Peyer's patch (tissue), 4 donors: ENCODE data around the gene YPEL1. TPM values are rescaled to one million over a fixed set of nuclear protein-coding genes. Genes with fewer than 3 reads are reported as not detected.

Experiments used
- DNase-seq, 3 donors: peaks; one replicate each; pipeline ENCODE4 v3.0.0-alpha.2; 2017 to 2019
- H3K27ac ChIP-seq, 4 donors: fragments of 200-600 bp; sonication (generic); one replicate each; pipeline ENCODE4 v1.5.1; 2016 to 2019
- H3K27me3 ChIP-seq, 2 donors: fragments of 200-600 bp; sonication (generic); one replicate each; pipeline ENCODE4 v1.5.1; 2019
- H3K36me3 ChIP-seq, 3 donors: fragments of 200-600 bp; sonication (generic); one replicate each; pipeline ENCODE4 v1.5.1; 2016 to 2019
- H3K4me1 ChIP-seq, 4 donors: fragments of 200-600 bp; sonication (generic); one replicate each; pipeline ENCODE4 v1.5.1; 2016 to 2019
- H3K4me3 ChIP-seq, 4 donors: fragments of 200-600 bp; sonication (generic); 1 replicate in 3 of 4; 2 replicates in 1 of 4; pipeline ENCODE4 v1.5.1; 2016 to 2019; ENCODE audit warnings: mild to moderate bottlenecking in 1 of 4
- H3K9me3 ChIP-seq, 4 donors: fragments of 200-600 bp; sonication (generic); one replicate each; pipeline ENCODE4 v1.5.1; 2016 to 2019; ENCODE audit warnings: mild to moderate bottlenecking in 1 of 4
- POLR2A ChIP-seq, 2 donors: fragments of 450-650 bp; IDR thresholded peaks; one replicate each; pipeline ENCODE4 v1.5.1; 2017; ENCODE audit warnings: antibody characterized with exemption in 2 of 2, mild to moderate bottlenecking in 2 of 2, moderate library complexity in 2 of 2
- total RNA-seq, 4 donors: library from RNA; depleted of rRNA; stranded (reverse); fragments of >200 nt; gene quantifications; one replicate each; pipeline ENCODE4 v1.1.0, GENCODE V29; 2016
- TF ChIP-seq, protein P1 (sequence below), 6 experiments: fragments of 450-650 bp in 4 of 6; fragments of 200-600 bp in 2 of 6; sonication (generic) in 1 of 6; IDR thresholded peaks; one replicate each; pipeline ENCODE4 v1.5.1; 2017 to 2019; ENCODE audit warnings: antibody characterized with exemption in 6 of 6, mild to moderate bottlenecking in 3 of 6, moderate library complexity in 1 of 6

YPEL1 gene
- total RNA-seq, 4 donors from 2014 or later: 3.3 to 4.8 (median 3.4) TPM

- no peaks in the 10 kb centered on the region for H3K9me3 ChIP-seq
- H3K4me1 ChIP-seq: no peaks in the 10 kb centered on the region
- no peak overlapping the region for H3K4me3 ChIP-seq
- H3K36me3 ChIP-seq: no peaks in the 10 kb centered on the region
- no peaks in the 10 kb centered on the region for H3K27me3 ChIP-seq
- no peak overlapping the region for H3K27ac ChIP-seq
- TF ChIP-seq POLR2A (IDR thresholded peaks at IDR 0.05): no peak
- TF ChIP-seq, protein P1, sequence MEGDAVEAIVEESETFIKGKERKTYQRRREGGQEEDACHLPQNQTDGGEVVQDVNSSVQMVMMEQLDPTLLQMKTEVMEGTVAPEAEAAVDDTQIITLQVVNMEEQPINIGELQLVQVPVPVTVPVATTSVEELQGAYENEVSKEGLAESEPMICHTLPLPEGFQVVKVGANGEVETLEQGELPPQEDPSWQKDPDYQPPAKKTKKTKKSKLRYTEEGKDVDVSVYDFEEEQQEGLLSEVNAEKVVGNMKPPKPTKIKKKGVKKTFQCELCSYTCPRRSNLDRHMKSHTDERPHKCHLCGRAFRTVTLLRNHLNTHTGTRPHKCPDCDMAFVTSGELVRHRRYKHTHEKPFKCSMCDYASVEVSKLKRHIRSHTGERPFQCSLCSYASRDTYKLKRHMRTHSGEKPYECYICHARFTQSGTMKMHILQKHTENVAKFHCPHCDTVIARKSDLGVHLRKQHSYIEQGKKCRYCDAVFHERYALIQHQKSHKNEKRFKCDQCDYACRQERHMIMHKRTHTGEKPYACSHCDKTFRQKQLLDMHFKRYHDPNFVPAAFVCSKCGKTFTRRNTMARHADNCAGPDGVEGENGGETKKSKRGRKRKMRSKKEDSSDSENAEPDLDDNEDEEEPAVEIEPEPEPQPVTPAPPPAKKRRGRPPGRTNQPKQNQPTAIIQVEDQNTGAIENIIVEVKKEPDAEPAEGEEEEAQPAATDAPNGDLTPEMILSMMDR (IDR thresholded peaks at IDR 0.05): no peak
- DNase-seq: no peak
Observed at GRCh38 chr22:21714786-21715185, 20.8 kb downstream of the YPEL1 start.

GRCh38 chr22:21714059-21714770 lies 21.4 kb downstream of the YPEL1 start:
- TF ChIP-seq POLR2A (IDR thresholded peaks at IDR 0.05): no peak
- TF ChIP-seq, protein P1 (IDR thresholded peaks at IDR 0.05): no peak
- H3K4me1 ChIP-seq: no peaks in the 10 kb centered on the region
- H3K9me3 ChIP-seq: no peaks in the 10 kb centered on the region
- H3K27me3 ChIP-seq: no peaks in the 10 kb centered on the region
- no peak for DNase-seq
- no peaks in the 10 kb centered on the region for H3K36me3 ChIP-seq
- H3K4me3 ChIP-seq: no peak overlapping the region
- no peak overlapping the region for H3K27ac ChIP-seq

GRCh38 chr22:21713428-21714058 lies 22.1 kb downstream of the YPEL1 start:
- no peaks in the 10 kb centered on the region for H3K4me1 ChIP-seq
- DNase-seq: no peak
- no peaks in the 10 kb centered on the region for H3K36me3 ChIP-seq
- H3K27me3 ChIP-seq: no peaks in the 10 kb centered on the region
- H3K27ac ChIP-seq: no peak overlapping the region
- no peak for TF ChIP-seq POLR2A (IDR thresholded peaks at IDR 0.05)
- TF ChIP-seq, protein P1 (IDR thresholded peaks at IDR 0.05): peak in 1 of 6 experiments; percentile 4
- no peaks in the 10 kb centered on the region for H3K9me3 ChIP-seq
- H3K4me3 ChIP-seq: no peak overlapping the region

GRCh38 chr22:21712751-21713427 lies 22.7 kb downstream of the YPEL1 start:
- Histone ChIP-seq H3K27me3 (no peaks in the 10 kb centered on the region), H3K9me3 (no peaks in the 10 kb centered on the region), H3K4me1 (peaks cover 0 to 1% (median 0%) of the 10 kb centered on the region in 4 donors), H3K36me3 (no peaks in the 10 kb centered on the region), H3K4me3 (no peak overlapping the region), H3K27ac (no peak overlapping the region)
- no peak for TF ChIP-seq POLR2A (IDR thresholded peaks at IDR 0.05)
- TF ChIP-seq, protein P1 (IDR thresholded peaks at IDR 0.05): peak; percentile 59 to 81 (median 74)
- peak; percentile 56 to 81 (median 69) for DNase-seq

- Histone ChIP-seq H3K4me1 (peaks cover 0 to 7% (median 0%) of the 10 kb centered on the region in 4 donors), H3K9me3 (no peaks in the 10 kb centered on the region), H3K4me3 (no peak overlapping the region), H3K36me3 (no peaks in the 10 kb centered on the region), H3K27ac (no peak overlapping the region), H3K27me3 (no peaks in the 10 kb centered on the region)
- DNase-seq: no peak
- TF ChIP-seq, protein P1 (IDR thresholded peaks at IDR 0.05): no peak
- TF ChIP-seq POLR2A (IDR thresholded peaks at IDR 0.05): no peak
Observed at GRCh38 chr22:21711851-21712250, 23.7 kb downstream of the YPEL1 start.
